HG03442 (cell line): ENCODE results near the gene EZH1.
A peak's percentile ranks its signal among the peaks of the same experiment; 100 is the strongest.

Source experiments
- ATAC-seq: cut with Tn5 transposase; IDR thresholded peaks from one replicate; pipeline ENCODE4 v1.9.1; 2021; ENCODE audit warnings: mild to moderate bottlenecking, moderate library complexity; ENCODE audit not compliant: unreplicated experiment

EZH1 gene

DNA sequence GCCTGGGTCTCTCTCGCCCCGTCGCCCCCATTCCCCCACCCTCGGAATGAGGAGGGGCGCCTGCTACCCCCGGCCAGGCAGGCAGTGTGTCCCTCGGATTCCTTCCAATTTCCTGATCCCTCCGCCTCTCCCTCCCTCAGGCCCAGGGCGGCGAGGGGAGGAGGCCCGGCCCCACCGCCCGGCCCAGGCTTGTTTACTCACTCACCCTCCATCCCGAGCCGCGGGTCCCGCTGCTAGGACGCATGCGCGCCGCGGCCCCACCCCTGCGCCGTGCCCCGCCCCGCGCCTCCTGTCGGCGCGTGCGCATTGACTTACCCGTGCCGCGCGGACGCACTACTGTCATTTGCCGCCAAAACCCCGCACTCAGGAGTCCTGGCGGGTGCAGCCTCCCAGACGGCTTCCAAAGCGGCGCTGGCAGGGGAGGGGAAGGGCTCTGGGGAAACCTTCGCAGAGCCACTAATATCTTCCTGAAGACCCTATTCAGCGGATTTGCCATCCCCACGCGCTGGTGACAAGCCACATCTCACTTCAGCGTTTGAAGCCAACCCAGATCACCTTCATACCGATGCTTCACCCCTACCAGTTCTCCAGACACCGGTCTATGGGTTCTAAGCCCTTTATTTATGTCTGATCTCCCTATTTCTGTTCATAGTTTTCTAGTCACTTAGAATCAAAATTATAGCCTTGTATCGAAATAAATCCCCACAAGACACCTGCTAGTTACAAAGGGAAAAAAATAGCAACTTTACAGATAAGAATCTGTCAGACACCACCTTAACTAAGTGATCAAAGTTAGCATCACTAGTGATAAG, at the start of gene EZH1:
TSS of gene EZH1 (minus strand) at position 235 of the 812 bp plus-strand sequence. CDS start 16,099 bp downstream, outside the sequence.
- ATAC-seq: peak; percentile 81

GRCh38 chr17:42792545-42792944, 47.7 kb upstream of the EZH1 start:
- ATAC-seq: no peak

- no peak for ATAC-seq
Measured at GRCh38 chr17:42791948-42792347, 47.1 kb upstream of the EZH1 start.

DNA sequence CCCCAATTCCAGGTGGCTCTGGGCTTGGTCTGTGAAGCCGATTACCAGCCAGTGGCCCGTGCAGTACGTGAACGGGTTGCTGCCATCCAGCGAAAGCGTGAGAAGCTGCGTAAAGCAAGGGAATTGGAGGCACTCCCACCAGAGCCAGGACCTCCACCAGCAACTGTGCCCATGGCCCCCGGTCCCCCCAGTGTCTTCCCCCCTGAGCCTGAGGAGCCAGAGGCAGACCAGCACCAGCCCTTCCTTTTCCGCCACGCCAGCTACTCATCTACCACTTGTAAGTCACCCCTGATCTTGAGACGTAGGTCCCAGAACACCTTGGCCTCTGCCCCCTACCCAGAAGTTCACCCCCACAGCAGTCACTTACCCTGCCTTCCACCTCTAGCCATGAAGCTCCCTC, 42.4 kb upstream of the EZH1 start:
- no peak for ATAC-seq

DNA sequence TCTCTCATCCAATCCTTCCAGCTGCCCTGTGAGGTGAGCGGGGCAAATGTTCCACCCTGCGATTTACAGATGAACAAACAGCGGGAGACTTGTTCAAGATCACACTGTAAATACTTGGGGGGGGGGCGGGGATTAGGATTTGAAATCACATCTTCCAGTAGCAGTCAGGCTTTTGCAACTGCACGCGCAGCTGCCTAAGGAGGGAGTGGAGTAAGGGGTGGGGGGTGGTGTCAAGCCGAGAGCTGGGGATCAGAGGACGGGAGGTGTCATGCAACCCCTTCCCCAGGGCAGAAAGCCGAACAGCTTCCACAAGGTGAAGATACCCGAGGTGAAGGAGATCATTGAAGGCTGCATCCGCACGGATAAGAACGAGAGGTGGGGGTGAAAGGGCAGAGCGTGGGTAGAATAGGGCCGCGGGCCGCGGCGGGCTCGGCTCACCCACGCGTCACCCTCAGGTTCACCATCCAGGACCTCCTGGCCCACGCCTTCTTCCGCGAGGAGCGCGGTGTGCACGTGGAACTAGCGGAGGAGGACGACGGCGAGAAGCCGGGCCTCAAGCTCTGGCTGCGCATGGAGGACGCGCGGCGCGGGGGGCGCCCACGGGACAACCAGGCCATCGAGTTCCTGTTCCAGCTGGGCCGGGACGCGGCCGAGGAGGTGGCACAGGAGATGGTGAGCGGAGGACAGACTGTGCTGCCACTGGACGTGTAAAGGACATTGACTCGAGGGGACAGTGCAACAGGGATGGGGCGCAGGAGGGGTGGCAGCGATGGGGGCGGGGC, 40.2 kb upstream of the EZH1 start:
- ATAC-seq: no peak

- no peak for ATAC-seq
Measured at GRCh38 chr17:42784409-42784808, 39.6 kb upstream of the EZH1 start.

DNA sequence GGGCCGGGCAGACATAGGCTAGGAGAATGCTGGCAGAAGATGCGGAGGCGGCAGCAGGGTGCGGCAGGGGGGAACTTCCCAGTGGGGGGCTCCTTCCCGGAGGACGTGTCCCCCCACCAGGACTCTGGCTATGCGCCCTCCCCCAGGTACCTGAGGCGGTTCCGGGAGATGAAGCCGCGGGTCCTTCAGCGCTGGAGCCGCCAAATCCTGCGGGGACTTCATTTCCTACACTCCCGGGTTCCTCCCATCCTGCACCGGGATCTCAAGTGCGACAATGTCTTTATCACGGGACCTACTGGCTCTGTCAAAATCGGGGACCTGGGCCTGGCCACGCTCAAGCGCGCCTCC, 38.9 kb upstream of the EZH1 start:
- ATAC-seq: no peak

- no peak for ATAC-seq
Measured at GRCh38 chr17:42783062-42783790, 38.4 kb upstream of the EZH1 start.

- ATAC-seq: no peak
Measured at GRCh38 chr17:42782166-42783061, 37.6 kb upstream of the EZH1 start.

GRCh38 chr17:42781639-42782165, 36.9 kb upstream of the EZH1 start:
- ATAC-seq: no peak

GRCh38 chr17:42780851-42781638, 36.2 kb upstream of the EZH1 start:
- ATAC-seq: no peak

GRCh38 chr17:42779936-42780850, 35.4 kb upstream of the EZH1 start, which contains the start of gene WNK4:
TSS of gene WNK4 (plus strand) at chr17:42780610. CDS start at chr17:42780699, 89 bp downstream.
- no peak for ATAC-seq

- no peak for ATAC-seq
Measured at GRCh38 chr17:42779304-42779935, 34.6 kb upstream of the EZH1 start.

- no peak for ATAC-seq
Measured at GRCh38 chr17:42778570-42778969, 33.7 kb upstream of the EZH1 start.

GRCh38 chr17:42775534-42776098, 30.8 kb upstream of the EZH1 start:
- no peak for ATAC-seq

DNA sequence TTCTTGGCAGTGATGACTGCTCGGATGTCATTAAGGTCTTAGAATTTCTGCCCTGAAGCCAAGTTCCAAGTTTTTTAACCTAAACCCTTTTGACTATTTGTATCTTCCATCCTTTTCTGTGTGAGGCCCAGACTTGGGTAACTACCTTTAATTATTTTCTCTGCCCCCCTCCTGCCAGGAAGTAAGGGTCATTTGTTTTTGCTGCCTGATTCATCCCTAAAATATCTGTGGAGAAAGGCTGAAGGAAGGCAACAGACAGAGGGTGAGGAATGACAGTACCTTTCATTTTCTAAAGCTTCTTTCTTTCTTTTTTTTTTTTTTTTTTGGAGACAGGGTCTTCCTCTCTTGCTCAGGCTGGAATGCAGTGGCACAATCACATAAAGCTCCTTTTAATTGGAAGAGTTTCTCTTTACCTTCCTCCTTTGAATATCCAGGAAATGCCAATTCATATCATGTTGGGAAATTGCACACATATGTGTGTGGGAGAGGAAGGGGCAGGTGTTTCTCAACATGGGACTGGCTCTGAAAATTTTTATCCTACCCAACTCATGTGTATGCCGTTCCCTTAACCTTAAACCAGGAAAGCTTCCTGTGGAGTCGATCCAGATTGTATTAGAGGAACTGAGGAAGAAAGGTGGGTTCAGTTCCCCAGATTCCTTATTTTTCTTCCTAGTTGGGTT, 29.4 kb upstream of the EZH1 start:
- no peak for ATAC-seq
